ENCODE measurements around the gene AGAP3.

DNA sequence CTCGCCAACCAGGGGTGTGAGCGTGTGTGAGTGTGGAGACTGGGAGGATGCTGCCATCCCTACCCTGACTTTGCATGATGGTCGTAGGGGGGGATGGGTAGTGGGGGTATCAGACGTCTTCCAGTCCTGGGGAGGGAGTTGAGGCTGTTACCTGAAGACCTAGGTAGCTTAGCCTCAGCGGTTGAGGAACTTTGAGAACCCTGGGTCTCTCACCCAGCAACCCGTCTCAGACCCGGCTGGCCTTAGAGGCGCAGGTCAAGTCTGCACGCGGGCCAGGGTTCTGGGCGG is 24.2 kb upstream of the AGAP3 start:
- TF ChIP-seq POLR2A (IDR thresholded peaks at IDR 0.05; ENCODE audit: low read depth, low read length): no peak
- no peak for TF ChIP-seq POLR2AphosphoS5 (IDR thresholded peaks at IDR 0.05; ENCODE audit: low read depth, low read length)

Data from GM12892 (cell line).